CD4-positive, alpha-beta T cell treated with Interleukin-2 at 100 ng/mL for 4 hours (primary cell): ENCODE measurements around the gene CD34.
A peak's percentile ranks its signal among the peaks of the same experiment; 100 is the strongest.

Source experiments
- DNase-seq: peaks from one replicate; pipeline ENCODE4 v3.0.0-alpha.2; 2020; ENCODE audit warnings: low spot score

Gene CD34

DNA sequence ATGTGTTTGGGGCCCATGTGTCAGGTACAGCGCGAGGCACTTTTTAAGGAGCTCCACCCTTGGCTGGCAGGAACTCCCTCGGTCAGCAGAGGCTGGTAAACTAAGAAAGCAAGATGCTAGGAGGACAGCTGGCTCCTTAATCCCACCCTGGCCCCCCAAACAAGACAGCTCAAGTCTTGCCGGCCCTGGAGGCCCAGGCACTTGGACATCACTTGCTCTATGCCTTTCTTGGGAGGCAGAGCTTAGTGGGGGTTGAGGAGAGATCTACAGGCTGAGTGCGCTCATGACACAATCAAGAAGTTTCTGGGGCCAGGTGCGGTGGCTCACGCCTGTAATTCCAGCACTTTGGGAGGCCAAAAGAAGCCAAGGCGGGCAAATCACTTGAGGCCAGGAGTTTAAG lies 78.1 kb downstream of the CD34 start:
- DNase-seq: no peak

DNA sequence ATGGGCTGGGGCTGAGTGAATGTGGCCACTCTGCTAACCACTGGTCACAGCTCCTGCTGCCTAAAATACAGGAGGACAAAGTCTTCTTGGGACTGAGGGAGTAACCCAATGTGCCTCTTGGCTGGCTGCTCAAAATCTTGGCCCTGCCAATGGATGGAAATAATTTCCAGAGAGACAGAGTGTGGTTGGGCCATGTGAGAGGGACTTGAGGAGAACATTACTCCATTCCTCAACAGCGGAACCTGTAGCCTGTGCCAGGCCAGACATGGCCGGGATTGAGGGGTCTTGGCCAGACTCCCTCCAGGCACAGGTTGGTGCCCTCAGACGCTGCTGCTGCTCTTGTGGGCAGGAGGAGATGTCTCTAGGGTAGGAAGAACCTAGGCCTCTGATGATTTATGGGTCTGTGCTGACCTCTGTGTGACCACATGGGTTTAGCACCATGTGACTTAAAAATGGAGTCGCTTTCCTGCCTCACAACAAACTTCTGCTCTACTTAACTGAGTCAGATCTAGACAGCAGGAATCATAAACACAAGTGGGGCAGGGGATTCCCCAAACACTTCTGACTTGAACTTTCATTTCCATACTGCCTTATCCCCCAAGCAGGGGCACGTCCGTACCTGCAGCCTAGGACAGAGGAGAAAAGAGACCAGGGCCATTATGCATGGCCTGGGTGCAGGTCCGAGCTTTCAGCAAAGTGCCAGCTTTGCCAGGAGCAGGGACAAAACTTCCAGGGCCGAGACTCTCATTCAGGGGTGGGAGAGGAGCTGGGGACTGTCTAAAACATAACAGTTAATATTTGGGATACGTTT lies 79.2 kb downstream of the CD34 start:
- peak; percentile 58 for DNase-seq
